Trophoblast cell (in vitro differentiated cells and primary cell): Measurements from ENCODE around the gene SF3B3.

Experiments
- DNase-seq, 2 donors: peaks; one replicate each; pipeline ENCODE4 v3.0.0-alpha.2; 2016
- H2AFZ ChIP-seq: 2 replicates; pipeline ENCODE4 v1.6.1; 2013; ENCODE audit warnings: low read length, moderate library complexity, mild to moderate bottlenecking; ENCODE audit not compliant: insufficient read depth, poor library complexity
- H2AK5ac ChIP-seq: 2 replicates; pipeline ENCODE4 v1.6.1; 2013; ENCODE audit warnings: mild to moderate bottlenecking, low read length
- H2BK120ac ChIP-seq: 2 replicates; pipeline ENCODE4 v1.6.1; 2013; ENCODE audit warnings: low read length, mild to moderate bottlenecking, moderate library complexity; ENCODE audit not compliant: insufficient read depth, poor library complexity
- H2BK12ac ChIP-seq: 2 replicates; pipeline ENCODE4 v1.6.1; 2013; ENCODE audit warnings: mild to moderate bottlenecking, low read length, moderate library complexity
- H2BK5ac ChIP-seq: 2 replicates; pipeline ENCODE4 v1.6.1; 2013; ENCODE audit warnings: low read length, low read depth, moderate library complexity, mild to moderate bottlenecking; ENCODE audit not compliant: poor library complexity
- H3K14ac ChIP-seq: 2 replicates; pipeline ENCODE4 v1.6.1; 2013; ENCODE audit warnings: mild to moderate bottlenecking, low read length
- H3K18ac ChIP-seq: 2 replicates; pipeline ENCODE4 v1.6.1; 2013; ENCODE audit warnings: mild to moderate bottlenecking, low read length
- H3K23ac ChIP-seq: 2 replicates; pipeline ENCODE4 v1.6.1; 2013; ENCODE audit warnings: low read length
- H3K27ac ChIP-seq: 2 replicates; pipeline ENCODE4 v1.5.1; 2013; ENCODE audit warnings: low read depth, mild to moderate bottlenecking, inconsistent platforms, low read length, moderate library complexity
- H3K27me3 ChIP-seq: 2 replicates; pipeline ENCODE4 v1.6.1; 2013; ENCODE audit warnings: inconsistent platforms, mild to moderate bottlenecking, low read length, moderate library complexity; ENCODE audit not compliant: insufficient read depth
- H3K36me3 ChIP-seq, 2 experiments: 1 replicate in 1 of 2; 2 replicates in 1 of 2; pipeline ENCODE4 v1.6.1; 2013; ENCODE audit warnings: low read length in 2 of 2, mild to moderate bottlenecking in 2 of 2, moderate library complexity in 1 of 2; ENCODE audit not compliant: insufficient read depth in 2 of 2, control insufficient read depth in 1 of 2
- H3K4ac ChIP-seq: 2 replicates; pipeline ENCODE4 v1.6.1; 2013; ENCODE audit warnings: low read depth, mild to moderate bottlenecking, low read length, moderate library complexity
- H3K4me1 ChIP-seq, 2 experiments: 1 replicate in 1 of 2; 2 replicates in 1 of 2; pipeline ENCODE4 v1.6.1; 2013; ENCODE audit warnings: low read length in 2 of 2, mild to moderate bottlenecking in 2 of 2, moderate library complexity in 1 of 2; ENCODE audit not compliant: insufficient read depth in 2 of 2, control insufficient read depth in 1 of 2
- H3K4me2 ChIP-seq: 2 replicates; pipeline ENCODE4 v1.6.1; 2013; ENCODE audit warnings: inconsistent platforms, mild to moderate bottlenecking, low read length, moderate library complexity
- H3K4me3 ChIP-seq: 2 replicates; pipeline ENCODE4 v1.5.1; 2013; ENCODE audit warnings: mild to moderate bottlenecking, low read depth, low read length, inconsistent platforms
- H3K79me1 ChIP-seq: one replicate; pipeline ENCODE4 v1.6.1; 2013; ENCODE audit warnings: low read length
- H3K79me2 ChIP-seq: 2 replicates; pipeline ENCODE4 v1.6.1; 2013; ENCODE audit warnings: low read length, mild to moderate bottlenecking; ENCODE audit not compliant: control insufficient read depth, insufficient read depth, poor library complexity
- H3K9ac ChIP-seq: 2 replicates; pipeline ENCODE4 v1.6.1; 2013; ENCODE audit warnings: mild to moderate bottlenecking, low read length
- H3K9me3 ChIP-seq: 2 replicates; pipeline ENCODE4 v1.6.1; 2013; ENCODE audit warnings: low read depth, mild to moderate bottlenecking, control low read depth, inconsistent platforms, low read length; ENCODE audit not compliant: insufficient read depth
- H4K12ac ChIP-seq: 2 replicates; pipeline ENCODE4 v1.6.1; 2013; ENCODE audit warnings: low read depth, mild to moderate bottlenecking, low read length, moderate library complexity
- H4K8ac ChIP-seq: 2 replicates; pipeline ENCODE4 v1.6.1; 2013; ENCODE audit warnings: low read depth, mild to moderate bottlenecking, low read length, moderate library complexity
- H4K91ac ChIP-seq: one replicate; pipeline ENCODE4 v1.6.1; 2013; ENCODE audit warnings: low read depth, mild to moderate bottlenecking, low read length, moderate library complexity
- WGBS: extraction: QIAGEN DNeasy Blood & Tissue Kit; methylation state at CpG from one replicate; pipeline ENCODE4 v1.1.7; 2013; ENCODE audit warnings: missing lambda C conversion rate; ENCODE audit not compliant: insufficient read length, insufficient coverage; ENCODE audit errors: extremely low coverage; 5-methylcytosine and 5-hydroxymethylcytosine counted together

Gene SF3B3

GRCh38 chr16:70563636-70564035 is 40.0 kb downstream of the SF3B3 start:
- no peak overlapping the region for H4K12ac ChIP-seq
- H3K79me1 ChIP-seq, result no peaks in the 10 kb centered on the region
- no peak overlapping the region for H3K14ac ChIP-seq
- H3K18ac ChIP-seq, result no peak overlapping the region
- no peak overlapping the region for H2BK12ac ChIP-seq
- H4K8ac ChIP-seq, result no peak overlapping the region
- H3K4me1 ChIP-seq, result no peaks in the 10 kb centered on the region
- H3K9ac ChIP-seq, result no peak overlapping the region
- H4K91ac ChIP-seq, result no peak overlapping the region
- no peak overlapping the region for H2AFZ ChIP-seq
- H3K36me3 ChIP-seq, result peaks cover 57 to 77% of the 10 kb centered on the region in 2 experiments
- no peak overlapping the region for H3K4me3 ChIP-seq
- H3K4ac ChIP-seq, result no peak overlapping the region
- no peak overlapping the region for H3K23ac ChIP-seq
- no peak overlapping the region for H2BK120ac ChIP-seq
- no peak for DNase-seq
- H3K4me2 ChIP-seq, result no peak overlapping the region
- H3K9me3 ChIP-seq, result no peaks in the 10 kb centered on the region
- no peak overlapping the region for H3K27ac ChIP-seq
- H3K27me3 ChIP-seq, result no peaks in the 10 kb centered on the region
- no peak overlapping the region for H2BK5ac ChIP-seq
- no peaks in the 10 kb centered on the region for H3K79me2 ChIP-seq
- H2AK5ac ChIP-seq, result no peak overlapping the region
- no CpG with 5 or more reads among the region's 7 CpGs for WGBS

- no peak for DNase-seq
- Histone ChIP-seq H2BK5ac (no peak overlapping the region), H3K79me1 (no peaks in the 10 kb centered on the region)
These were observed 41.4 kb downstream of the SF3B3 start for GRCh38 chr16:70565053-70565452.

GRCh38 chr16:70568601-70569237 is 45.1 kb downstream of the SF3B3 start:
- Histone ChIP-seq H3K27ac (no peak overlapping the region), H3K18ac (no peak overlapping the region), H3K4me2 (no peak overlapping the region), H3K9me3 (no peaks in the 10 kb centered on the region), H3K14ac (no peak overlapping the region), H4K91ac (no peak overlapping the region), H2BK12ac (no peak overlapping the region), H2AK5ac (no peak overlapping the region), H2BK120ac (no peak overlapping the region), H3K9ac (no peak overlapping the region), H3K79me1 (no peaks in the 10 kb centered on the region), H2BK5ac (no peak overlapping the region), H3K27me3 (no peaks in the 10 kb centered on the region), H3K4me1 (peaks cover 1 to 3% of the 10 kb centered on the region in 2 experiments), H3K4ac (no peak overlapping the region), H3K79me2 (no peaks in the 10 kb centered on the region), H3K36me3 (peaks cover 62 to 83% of the 10 kb centered on the region in 2 experiments), H4K12ac (no peak overlapping the region), H4K8ac (no peak overlapping the region), H2AFZ (no peak overlapping the region), H3K23ac (no peak overlapping the region), H3K4me3 (no peak overlapping the region)
- no CpG with 5 or more reads among the region's 5 CpGs for WGBS
- no peak for DNase-seq

More at GRCh38 chr16:70565053-70565452, 41.4 kb downstream of the SF3B3 start:
- Histone ChIP-seq H2AK5ac (no peak overlapping the region), H3K4me3 (no peak overlapping the region), H4K12ac (no peak overlapping the region), H3K36me3 (peaks cover 61 to 81% of the 10 kb centered on the region in 2 experiments), H2BK12ac (no peak overlapping the region), H3K27ac (no peak overlapping the region), H3K4me2 (no peak overlapping the region), H3K23ac (no peak overlapping the region), H3K4ac (no peak overlapping the region), H3K27me3 (no peaks in the 10 kb centered on the region), H4K8ac (no peak overlapping the region), H3K9ac (no peak overlapping the region), H2AFZ (no peak overlapping the region), H2BK120ac (no peak overlapping the region), H3K14ac (no peak overlapping the region), H3K4me1 (no peaks in the 10 kb centered on the region), H4K91ac (no peak overlapping the region), H3K18ac (no peak overlapping the region), H3K79me2 (no peaks in the 10 kb centered on the region), H3K9me3 (no peaks in the 10 kb centered on the region)
- WGBS, result no CpG with 5 or more reads among the region's 4 CpGs

- H3K9me3 ChIP-seq, result no peaks in the 10 kb centered on the region
- no peak overlapping the region for H3K9ac ChIP-seq
- no peak overlapping the region for H3K14ac ChIP-seq
- no peak overlapping the region for H3K18ac ChIP-seq
- no peak overlapping the region for H3K4me2 ChIP-seq
- no CpG with 5 or more reads among the region's 6 CpGs for WGBS
- H4K12ac ChIP-seq, result no peak overlapping the region
- H2AFZ ChIP-seq, result no peak overlapping the region
- H3K27ac ChIP-seq, result no peak overlapping the region
- no peak overlapping the region for H4K8ac ChIP-seq
- no peak overlapping the region for H2BK120ac ChIP-seq
- no peaks in the 10 kb centered on the region for H3K79me1 ChIP-seq
- H3K4me3 ChIP-seq, result no peak overlapping the region
- peaks cover 59 to 82% of the 10 kb centered on the region in 2 experiments for H3K36me3 ChIP-seq
- no peak overlapping the region for H3K4ac ChIP-seq
- DNase-seq, result no peak
- H3K23ac ChIP-seq, result no peak overlapping the region
- no peak overlapping the region for H2BK5ac ChIP-seq
- no peak overlapping the region for H4K91ac ChIP-seq
- no peak overlapping the region for H2AK5ac ChIP-seq
- peaks cover 3 to 4% of the 10 kb centered on the region in 2 experiments for H3K4me1 ChIP-seq
- H3K79me2 ChIP-seq, result no peaks in the 10 kb centered on the region
- H2BK12ac ChIP-seq, result no peak overlapping the region
- H3K27me3 ChIP-seq, result no peaks in the 10 kb centered on the region
These were observed 46.1 kb downstream of the SF3B3 start for GRCh38 chr16:70569752-70570151.
